ENCODE data around the gene RPL5. TPM values are rescaled to one million over a fixed set of nuclear protein-coding genes. Genes with fewer than 3 reads are reported as not detected.

The RPL5 gene
- total and polyA plus RNA-seq, 9 of the 15 experiments (the other 6 are each of a cell fraction or from before 2014, with no cell fraction given), result 1,467 to 4,252 (median 2,454) TPM

GRCh38 chr1:92792340-92792782 is 39.5 kb upstream of the RPL5 start (continued):
- TF ChIP-seq SIX5 (IDR thresholded peaks at IDR 0.05; ENCODE audit: borderline replicate concordance in 1 of 2, insufficient read depth in 1 of 2, low read depth in 1 of 2, low read length in 2 of 2), result no peak
- TF ChIP-seq IRF9 (tag; IDR thresholded peaks at IDR 0.05), result 0 out of 2 replicates have a peak, but pooled peaks have one; percentile 34
- TF ChIP-seq CREM (IDR thresholded peaks at IDR 0.05; ENCODE audit: low read depth), result 0 out of 2 replicates have a peak, but pooled peaks have one; percentile 46
- 0 out of 2 replicates have a peak, but pooled peaks have one; percentile 25 for TF ChIP-seq ZNF175 (CRISPR knock-in tag; IDR thresholded peaks at IDR 0.05; ENCODE audit: low read depth)
- peak; percentile 95 for TF ChIP-seq MAFG (tag; conservative IDR thresholded peaks at IDR 0.05)
- TF ChIP-seq ARID2 (IDR thresholded peaks at IDR 0.05), result 0 out of 2 replicates have a peak, but pooled peaks have one; percentile 13
- TF ChIP-seq BRF1 (IDR thresholded peaks at IDR 0.05; ENCODE audit: borderline replicate concordance, extremely low read depth, insufficient read length), result no peak
- TF ChIP-seq HMBOX1 (IDR thresholded peaks at IDR 0.05), result peak; percentile 58; the same call in 1 of the 2 replicates
- peak in 1 of 2 experiments; percentile 56 for TF ChIP-seq AFF1 (IDR thresholded peaks at IDR 0.05; ENCODE audit: low read depth in 1 of 2, partially characterized antibody in 2 of 2)
- no peak for TF ChIP-seq ATF1 (CRISPR knock-in tag; IDR thresholded peaks at IDR 0.05)
- peak; percentile 67 for TF ChIP-seq ATF1 (tag; IDR thresholded peaks at IDR 0.05)
- peak; percentile 93 for TF ChIP-seq EHMT2 (IDR thresholded peaks at IDR 0.05)
- no peak for TF ChIP-seq SMAD4 (CRISPR knock-in tag; conservative IDR thresholded peaks at IDR 0.05)
- TF ChIP-seq SMARCE1 (IDR thresholded peaks at IDR 0.05), result peak; percentile 71
- TF ChIP-seq STAT6 (CRISPR knock-in tag; IDR thresholded peaks at IDR 0.05), result no peak
- no peak for TF ChIP-seq MBD1 (CRISPR knock-in tag; IDR thresholded peaks at IDR 0.05)
- TF ChIP-seq TCFL5 (CRISPR knock-in tag; conservative IDR thresholded peaks at IDR 0.05), result no peak
- TF ChIP-seq CCNT2 (IDR thresholded peaks at IDR 0.05; ENCODE audit: borderline replicate concordance, extremely low read depth, insufficient read length, low read depth, low read length), result no peak

All from K562 (cell line).